Gastrocnemius medialis (tissue), 4 donors: Measurements from ENCODE around the gene JUP.

Experiments
- CTCF ChIP-seq, 5 experiments: fragments of 450-650 bp in 3 of 5; fragments of 200-600 bp in 2 of 5; sonication (generic) in 2 of 5; IDR thresholded peaks in 4 of 5; conservative IDR thresholded peaks in 1 of 5; 1 replicate in 4 of 5; 2 replicates in 1 of 5; pipeline ENCODE4 v1.5.1; 2016 to 2019; ENCODE audit warnings: antibody characterized with exemption in 5 of 5, mild to moderate bottlenecking in 3 of 5, moderate library complexity in 3 of 5
- POLR2A ChIP-seq, 2 donors: fragments of 450-650 bp; IDR thresholded peaks; one replicate each; pipeline ENCODE4 v1.6.1; 2017; ENCODE audit warnings: antibody characterized with exemption in 2 of 2, mild to moderate bottlenecking in 2 of 2, moderate library complexity in 2 of 2

DNA sequence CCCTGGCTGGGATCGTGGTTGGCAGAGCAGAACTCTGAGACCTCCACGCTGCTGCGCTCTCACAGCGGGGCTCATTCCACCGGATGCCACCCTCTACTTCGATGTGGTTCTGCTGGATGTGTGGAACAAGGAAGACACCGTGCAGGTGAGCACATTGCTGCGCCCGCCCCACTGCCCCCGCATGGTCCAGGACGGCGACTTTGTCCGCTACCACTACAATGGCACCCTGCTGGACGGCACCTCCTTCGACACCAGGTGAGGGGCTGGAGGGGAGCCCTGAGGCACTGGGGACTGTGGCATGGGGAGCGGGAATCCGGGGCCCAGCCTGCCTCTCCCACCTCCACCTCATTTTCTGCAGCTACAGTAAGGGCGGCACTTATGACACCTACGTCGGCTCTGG, 31.5 kb upstream of the JUP start:
- TF ChIP-seq POLR2A (IDR thresholded peaks at IDR 0.05) (no peak), CTCF (IDR thresholded peaks at IDR 0.05 in 4 of 5, conservative IDR thresholded peaks at IDR 0.05 in 1 of 5) (no peak)
